ENCODE results near the gene CHN2.
"Not testable (repeated sequence)": the region's sequence is repeated elsewhere in the genome, so short reads cannot be mapped to it uniquely, and the experiment has no call there.

Gene CHN2

GRCh38 chr7:29197916-29198315 is 3.3 kb downstream of the CHN2 start:
- no peak overlapping the region for H3K27ac Mint-ChIP-seq
- ATAC-seq: no peak
- no peak overlapping the region for H3K4me3 Mint-ChIP-seq
- H3K9me3 Mint-ChIP-seq: no peaks in the 10 kb centered on the region
- peaks cover 39% of the 10 kb centered on the region for H3K4me1 Mint-ChIP-seq
- no peaks in the 10 kb centered on the region for H3K36me3 Mint-ChIP-seq
- no peak for DNase-seq (ENCODE audit: low spot score in 2 of 2)

DNA sequence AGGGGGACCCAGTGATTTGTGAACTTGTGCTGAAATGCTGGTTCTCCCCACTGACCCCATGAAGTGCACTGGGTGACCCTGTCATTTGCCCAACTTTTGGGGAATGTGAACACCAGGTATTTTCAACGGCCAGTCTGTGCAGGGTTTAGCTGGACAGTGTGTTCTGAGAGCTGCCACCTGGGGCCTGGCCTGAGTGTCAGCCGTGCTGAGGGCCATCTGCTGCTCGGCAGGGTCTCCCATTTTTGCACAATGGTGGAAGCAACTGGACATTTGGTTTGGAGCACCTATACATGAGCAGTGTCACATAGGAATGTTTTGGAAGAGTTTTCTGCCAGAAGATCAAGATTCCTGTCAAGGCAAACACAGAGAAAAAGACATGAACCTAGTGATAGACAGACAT is 5.2 kb downstream of the CHN2 start:
- H3K4me3 Mint-ChIP-seq: no peak overlapping the region
- H3K36me3 Mint-ChIP-seq: no peaks in the 10 kb centered on the region
- no peak overlapping the region for H3K27ac Mint-ChIP-seq
- no peak for ATAC-seq
- no peaks in the 10 kb centered on the region for H3K9me3 Mint-ChIP-seq
- H3K4me1 Mint-ChIP-seq: peaks cover 39% of the 10 kb centered on the region
- no peak for DNase-seq (ENCODE audit: low spot score in 2 of 2)

GRCh38 chr7:29202651-29203069 is 8.1 kb downstream of the CHN2 start:
- DNase-seq (ENCODE audit: low spot score in 2 of 2) (no peak), ATAC-seq (no peak)
- Mint-ChIP-seq H3K4me3 (no peak overlapping the region), H3K9me3 (no peaks in the 10 kb centered on the region), H3K27ac (no peak overlapping the region), H3K36me3 (no peaks in the 10 kb centered on the region), H3K4me1 (peaks cover 24% of the 10 kb centered on the region)

GRCh38 chr7:29204491-29205272 is 10.1 kb downstream of the CHN2 start:
- Mint-ChIP-seq H3K4me3 (no peak overlapping the region), H3K9me3 (no peaks in the 10 kb centered on the region), H3K36me3 (no peaks in the 10 kb centered on the region), H3K27ac (no peak overlapping the region), H3K4me1 (peaks cover 31% of the 10 kb centered on the region)
- ATAC-seq: no peak
- DNase-seq (ENCODE audit: low spot score in 2 of 2): no peak

- no peak for DNase-seq (ENCODE audit: low spot score in 2 of 2)
- Mint-ChIP-seq H3K27ac (peak overlapping the region; percentile 56), H3K9me3 (no peaks in the 10 kb centered on the region), H3K36me3 (no peaks in the 10 kb centered on the region), H3K4me1 (peaks cover 27% of the 10 kb centered on the region), H3K4me3 (no peak overlapping the region)
- ATAC-seq: peak; percentile 93
Observed at GRCh38 chr7:29207162-29207801, 12.7 kb downstream of the CHN2 start.

DNA sequence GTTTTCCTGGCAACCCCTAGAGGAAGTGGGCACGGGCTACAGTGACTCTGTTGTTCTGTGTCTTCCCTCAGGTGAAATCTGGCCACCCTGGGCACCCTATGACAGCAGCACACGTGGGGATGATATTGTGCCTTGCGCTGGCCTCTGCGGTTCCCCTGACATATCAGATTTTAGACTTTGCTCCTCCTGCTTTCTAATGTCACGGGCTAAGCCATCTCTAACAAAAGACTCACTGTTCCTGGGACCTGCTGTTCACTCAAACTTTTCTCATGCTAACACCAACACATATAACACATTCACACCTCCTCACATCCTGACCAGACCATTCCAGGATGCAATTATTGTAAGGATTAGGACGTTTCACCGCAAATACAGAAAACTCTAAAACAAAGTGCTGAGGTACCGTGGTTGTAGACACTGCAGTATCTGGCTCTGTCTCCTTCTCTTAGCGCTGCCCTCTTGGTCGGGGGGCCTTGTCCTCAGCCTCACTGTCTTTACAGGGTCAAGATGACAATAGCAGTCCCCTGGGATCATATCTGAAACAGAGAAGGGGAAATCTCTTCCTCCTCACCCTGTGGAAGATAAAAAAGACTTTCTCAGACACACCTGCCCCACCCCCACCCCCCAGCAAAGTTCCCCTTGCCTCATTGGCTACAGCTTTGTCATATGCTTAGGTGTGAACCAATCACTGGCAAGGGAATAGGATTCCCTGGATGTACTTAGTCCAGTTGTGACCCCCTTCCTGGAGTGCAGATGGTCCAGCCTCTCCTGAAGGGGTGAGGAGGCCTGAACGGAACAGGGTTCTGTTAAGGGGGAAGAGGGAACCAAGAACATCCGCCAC is 14.1 kb downstream of the CHN2 start:
- H3K36me3 Mint-ChIP-seq: no peaks in the 10 kb centered on the region
- peak; percentile 69 for ATAC-seq
- no peaks in the 10 kb centered on the region for H3K9me3 Mint-ChIP-seq
- peak overlapping the region; percentile 56 for H3K27ac Mint-ChIP-seq
- H3K4me1 Mint-ChIP-seq: peaks cover 27% of the 10 kb centered on the region
- no peak overlapping the region for H3K4me3 Mint-ChIP-seq
- no peak for DNase-seq (ENCODE audit: low spot score in 2 of 2)

DNA sequence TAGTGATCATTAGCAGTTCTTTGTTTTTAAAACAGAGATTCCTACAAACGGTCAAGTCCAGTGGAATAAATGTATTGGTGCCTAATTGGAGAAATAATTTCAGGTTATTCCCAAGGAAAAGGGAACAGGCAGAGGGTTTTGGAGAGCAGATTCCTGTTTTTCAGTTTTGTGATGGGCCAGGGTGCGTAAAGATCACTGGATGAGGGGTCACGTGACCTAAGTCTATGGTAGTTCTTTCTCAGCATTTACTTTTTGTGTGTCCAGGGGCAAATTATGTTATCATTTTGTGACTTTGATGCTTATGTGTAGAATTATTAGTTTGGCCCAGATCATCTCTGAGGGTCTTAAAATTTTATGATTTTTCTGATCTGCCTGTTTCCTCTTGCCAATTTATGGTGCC is 15.2 kb downstream of the CHN2 start:
- H3K27ac Mint-ChIP-seq: no peak overlapping the region
- no peak for ATAC-seq

GRCh38 chr7:29212736-29213135 is 18.2 kb downstream of the CHN2 start:
- peaks cover 16% of the 10 kb centered on the region for H3K4me1 Mint-ChIP-seq
- H3K4me3 Mint-ChIP-seq; ATAC-seq; H3K36me3 Mint-ChIP-seq; H3K27ac Mint-ChIP-seq; H3K9me3 Mint-ChIP-seq; DNase-seq (ENCODE audit: low spot score in 2 of 2): not testable (repeated sequence)

More for the DNA sequence above, 15.2 kb downstream of the CHN2 start:
- Mint-ChIP-seq H3K9me3 (no peaks in the 10 kb centered on the region), H3K36me3 (no peaks in the 10 kb centered on the region), H3K4me1 (peaks cover 27% of the 10 kb centered on the region), H3K4me3 (no peak overlapping the region)
- no peak for DNase-seq (ENCODE audit: low spot score in 2 of 2)

- Mint-ChIP-seq H3K36me3 (no peaks in the 10 kb centered on the region), H3K4me3 (no peak overlapping the region), H3K4me1 (peaks cover 6% of the 10 kb centered on the region), H3K9me3 (no peaks in the 10 kb centered on the region), H3K27ac (no peak overlapping the region)
- DNase-seq (ENCODE audit: low spot score in 2 of 2): no peak
- ATAC-seq: no peak
Observed at GRCh38 chr7:29214056-29214455, 19.5 kb downstream of the CHN2 start.

DNA sequence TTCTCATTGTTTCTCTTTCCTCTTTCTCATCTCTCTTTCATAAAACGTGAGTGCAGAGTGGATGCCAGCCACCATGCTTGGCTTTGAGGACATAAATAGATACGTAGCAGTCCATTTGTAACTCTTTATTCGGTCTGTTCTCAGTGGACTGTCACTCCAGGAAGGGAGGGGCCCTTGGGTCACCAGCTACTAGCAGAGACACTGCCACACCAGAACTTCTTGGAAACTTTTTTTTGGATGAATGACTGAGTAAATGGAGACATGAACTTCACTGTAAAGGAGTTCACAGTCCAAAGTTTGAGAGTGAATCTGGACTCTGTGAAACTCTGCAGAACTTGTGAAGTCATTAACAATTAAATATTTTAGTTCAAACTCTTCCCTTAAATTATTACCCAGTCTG is 20.2 kb downstream of the CHN2 start:
- H3K36me3 Mint-ChIP-seq: no peaks in the 10 kb centered on the region
- no peak overlapping the region for H3K4me3 Mint-ChIP-seq
- H3K9me3 Mint-ChIP-seq: no peaks in the 10 kb centered on the region
- no peak overlapping the region for H3K27ac Mint-ChIP-seq
- peaks cover 6% of the 10 kb centered on the region for H3K4me1 Mint-ChIP-seq
- DNase-seq (ENCODE audit: low spot score in 2 of 2) (no peak), ATAC-seq (no peak)

DNA sequence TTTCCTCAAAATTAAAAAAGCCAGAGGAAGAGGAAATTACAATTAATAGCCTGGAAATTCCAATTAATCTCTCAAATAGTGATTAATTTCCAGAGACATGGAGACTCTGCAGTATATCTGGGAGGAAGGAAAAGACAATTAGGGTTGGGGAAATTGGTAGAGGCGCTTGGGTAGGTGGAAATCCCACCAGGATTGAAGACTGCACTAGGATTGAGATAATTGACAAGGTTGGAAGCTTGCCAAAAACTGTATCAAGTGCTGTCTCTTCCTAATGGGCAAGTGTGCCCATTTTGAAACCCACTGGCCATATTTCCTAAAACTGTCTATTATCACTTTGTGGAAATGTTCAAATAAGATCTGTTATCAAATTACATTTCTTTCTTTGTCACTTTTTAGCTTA is 21.6 kb downstream of the CHN2 start:
- H3K27ac Mint-ChIP-seq: no peak overlapping the region
- no peak overlapping the region for H3K4me3 Mint-ChIP-seq
- H3K36me3 Mint-ChIP-seq: no peaks in the 10 kb centered on the region
- ATAC-seq (no peak), DNase-seq (ENCODE audit: low spot score in 2 of 2) (no peak)
- no peaks in the 10 kb centered on the region for H3K9me3 Mint-ChIP-seq
- H3K4me1 Mint-ChIP-seq: no peaks in the 10 kb centered on the region

GRCh38 chr7:29217113-29217512 is 22.5 kb downstream of the CHN2 start:
- no peak overlapping the region for H3K4me3 Mint-ChIP-seq
- ATAC-seq (no peak), DNase-seq (ENCODE audit: low spot score in 2 of 2) (no peak)
- no peaks in the 10 kb centered on the region for H3K36me3 Mint-ChIP-seq
- no peaks in the 10 kb centered on the region for H3K4me1 Mint-ChIP-seq
- H3K9me3 Mint-ChIP-seq: no peaks in the 10 kb centered on the region
- no peak overlapping the region for H3K27ac Mint-ChIP-seq

DNA sequence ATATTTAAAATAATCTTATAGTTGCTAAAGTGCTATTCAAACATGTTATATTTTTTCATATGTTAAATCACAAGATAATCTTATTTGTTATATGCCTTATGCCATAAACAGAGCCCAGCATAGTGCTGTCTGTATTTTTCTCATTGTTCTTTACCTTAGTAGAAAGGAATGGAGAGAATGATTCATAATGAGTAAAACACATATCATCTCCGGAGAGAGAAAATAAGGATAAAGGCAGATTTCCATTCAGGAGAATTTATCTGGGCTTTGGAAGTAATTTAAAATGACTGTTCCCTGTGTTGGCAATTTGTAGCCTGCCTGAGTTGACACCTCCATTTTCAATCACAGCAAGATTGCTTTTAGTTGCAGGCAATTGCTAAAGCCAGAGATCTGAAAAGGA is 30.2 kb downstream of the CHN2 start:
- no peak for ATAC-seq
- H3K27ac Mint-ChIP-seq: no peak overlapping the region
- no peak for DNase-seq (ENCODE audit: low spot score in 2 of 2)
- H3K36me3 Mint-ChIP-seq: no peaks in the 10 kb centered on the region
- H3K4me3 Mint-ChIP-seq: no peak overlapping the region
- no peaks in the 10 kb centered on the region for H3K9me3 Mint-ChIP-seq
- no peaks in the 10 kb centered on the region for H3K4me1 Mint-ChIP-seq

GRCh38 chr7:29228289-29229011 is 33.9 kb downstream of the CHN2 start:
- ATAC-seq (no peak), DNase-seq (ENCODE audit: low spot score in 2 of 2) (no peak)
- Mint-ChIP-seq H3K4me3 (no peak overlapping the region), H3K4me1 (peaks cover 7% of the 10 kb centered on the region), H3K27ac (no peak overlapping the region), H3K36me3 (no peaks in the 10 kb centered on the region), H3K9me3 (no peaks in the 10 kb centered on the region)

DNA sequence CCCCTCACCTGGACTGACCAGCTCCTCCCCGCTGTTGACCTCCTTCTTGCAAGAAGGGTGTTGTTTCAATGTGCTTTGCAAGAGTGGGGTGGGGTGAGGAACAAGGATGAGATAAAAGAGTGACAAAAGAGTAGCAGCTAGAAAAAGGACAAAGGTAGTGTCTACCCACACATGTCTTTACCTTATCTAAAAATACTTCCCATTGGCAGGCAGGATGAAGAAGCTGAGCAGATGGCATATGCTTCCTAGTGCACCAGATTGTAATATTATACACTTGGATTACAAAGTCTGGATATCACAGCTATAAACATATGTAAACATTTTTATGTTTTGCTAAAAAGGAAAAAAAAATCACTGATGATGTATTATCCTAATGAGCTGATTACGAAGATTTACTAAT is 34.5 kb downstream of the CHN2 start:
- ATAC-seq (no peak), DNase-seq (ENCODE audit: low spot score in 2 of 2) (no peak)
- H3K4me1 Mint-ChIP-seq: peaks cover 8% of the 10 kb centered on the region
- no peaks in the 10 kb centered on the region for H3K9me3 Mint-ChIP-seq
- no peak overlapping the region for H3K27ac Mint-ChIP-seq
- no peaks in the 10 kb centered on the region for H3K36me3 Mint-ChIP-seq
- H3K4me3 Mint-ChIP-seq: no peak overlapping the region
